H1 (cell line): Measurements from ENCODE around the gene BCL2L11. TPM values are rescaled to one million over a fixed set of nuclear protein-coding genes. Genes with fewer than 3 reads are reported as not detected.

Experiments
- CTCF ChIA-PET: fragments of 300-600 bp; sonication (Branson Sonifier 250); formaldehyde crosslinking; loops from one replicate; lab custom pipeline; 2021; ENCODE audit not compliant: partially characterized antibody; lab: Charles Lee
- POLR2A ChIA-PET: fragments of 300-600 bp; sonication (Branson Sonifier 250); formaldehyde crosslinking; loops from one replicate; lab custom pipeline; 2021; ENCODE audit warnings: inconsistent platforms; ENCODE audit not compliant: partially characterized antibody; lab: Charles Lee
- DNase-seq, 2 experiments: peaks; one replicate each; pipeline versions ENCODE4 v3.0.0 to v3.0.0-alpha.2; 2010 to 2022; ENCODE audit warnings: low spot score in 2 of 2, low read depth in 1 of 2, mixed read lengths in 1 of 2
- FAIRE-seq: peaks from 2 replicates; lab custom pipeline; 2011; peaks lifted over from hg19 to GRCh38; lab: Jason Lieb, UNC
- H2AFZ ChIP-seq: 2 replicates; pipeline ENCODE4 v1.8.1; 2012; ENCODE audit warnings: low read length, inconsistent platforms
- H2AK5ac ChIP-seq: 2 replicates; pipeline ENCODE4 v1.6.1; 2013; ENCODE audit warnings: low read depth, low read length
- H2BK120ac ChIP-seq: replicated peaks from 2 replicates; pipeline ENCODE3; 2013; ENCODE audit warnings: low read depth, low read length, inconsistent platforms
- H2BK12ac ChIP-seq: 2 replicates; pipeline ENCODE4 v1.6.1; 2013; ENCODE audit warnings: low read depth, low read length
- H2BK15ac ChIP-seq: 2 replicates; pipeline ENCODE4 v1.6.1; 2013; ENCODE audit warnings: low read length
- H2BK20ac ChIP-seq: 2 replicates; pipeline ENCODE4 v1.6.1; 2013; ENCODE audit warnings: low read length
- H2BK5ac ChIP-seq: 2 replicates; pipeline ENCODE4 v1.6.1; 2013; ENCODE audit warnings: low read depth, low read length
- H3K14ac ChIP-seq: 2 replicates; pipeline ENCODE4 v1.6.1; 2013; ENCODE audit warnings: inconsistent platforms; ENCODE audit not compliant: insufficient read length
- H3K18ac ChIP-seq: 2 replicates; pipeline ENCODE4 v1.6.1; 2013; ENCODE audit warnings: low read length; ENCODE audit errors: extremely low read depth
- H3K23ac ChIP-seq: 2 replicates; pipeline ENCODE4 v1.6.1; 2013; ENCODE audit warnings: inconsistent platforms; ENCODE audit not compliant: insufficient read length
- H3K23me2 ChIP-seq: 2 replicates; pipeline ENCODE4 v1.6.1; 2013; ENCODE audit warnings: low read depth, low read length
- H3K27ac ChIP-seq: 2 replicates; pipeline ENCODE4 v1.6.1; 2011; ENCODE audit warnings: low read depth, low read length, inconsistent platforms
- H3K27me3 ChIP-seq, 4 experiments: replicated peaks in 1 of 4; 1 replicate in 1 of 4; 2 replicates in 3 of 4; pipeline versions ENCODE4 v1.6.1 to v1.8.1; 2011 to 2013; ENCODE audit warnings: low read length in 3 of 4, mild to moderate bottlenecking in 3 of 4, inconsistent platforms in 2 of 4, mixed read lengths in 2 of 4, moderate library complexity in 1 of 4; ENCODE audit not compliant: control insufficient read depth in 3 of 4, insufficient read depth in 3 of 4; ENCODE audit errors: extremely low read depth in 1 of 4
- H3K36me3 ChIP-seq, 4 experiments: 2 replicates each; pipeline versions ENCODE4 v1.6.1 to v1.8.1; 2011 to 2013; ENCODE audit warnings: mild to moderate bottlenecking in 4 of 4, low read length in 3 of 4, moderate library complexity in 2 of 4, control low read depth in 1 of 4, inconsistent platforms in 1 of 4; ENCODE audit not compliant: insufficient read depth in 4 of 4, control insufficient read depth in 2 of 4
- H3K4ac ChIP-seq: replicated peaks from 2 replicates; pipeline ENCODE3; 2013; ENCODE audit warnings: low read length, low read depth, mixed read lengths, inconsistent platforms; ENCODE audit not compliant: insufficient read length
- H3K4me1 ChIP-seq, 4 experiments: replicated peaks in 1 of 4; 1 replicate in 1 of 4; 2 replicates in 3 of 4; pipeline versions ENCODE4 v1.6.1 to v1.8.1; 2011 to 2013; ENCODE audit warnings: low read length in 3 of 4, inconsistent platforms in 2 of 4, mixed read lengths in 1 of 4; ENCODE audit not compliant: insufficient read depth in 4 of 4, control insufficient read depth in 3 of 4
- H3K4me2 ChIP-seq, 2 experiments: 2 replicates each; pipeline versions ENCODE4 v1.6.1 to v1.8.1; 2011 to 2013; ENCODE audit warnings: low read depth in 2 of 2, low read length in 2 of 2, control low read depth in 1 of 2, inconsistent platforms in 1 of 2, mild to moderate bottlenecking in 1 of 2; ENCODE audit not compliant: insufficient read depth in 1 of 2
- H3K4me3 ChIP-seq, 4 experiments: fragments of 200-600, 300-600 bp in 1 of 4; sonication (generic), shearing (Covaris generic), sonication (Bioruptor Twin) in 1 of 4; 2 replicates each; pipeline versions ENCODE4 v1.5.1 to v1.8.1; 2011 to 2016; ENCODE audit warnings: low read length in 4 of 4, low read depth in 3 of 4, control low read depth in 2 of 4, inconsistent platforms in 2 of 4, mild to moderate bottlenecking in 2 of 4, mixed read lengths in 1 of 4, moderate library complexity in 1 of 4; ENCODE audit not compliant: insufficient read depth in 2 of 4; ENCODE audit errors: extremely low read depth in 1 of 4
- H3K56ac ChIP-seq: replicated peaks from 2 replicates; pipeline ENCODE3; 2013; ENCODE audit warnings: low read depth, mild to moderate bottlenecking, mixed read lengths, low read length, inconsistent platforms; ENCODE audit not compliant: insufficient read length
- H3K79me1 ChIP-seq: 2 replicates; pipeline ENCODE4 v1.6.1; 2013; ENCODE audit warnings: low read depth, low read length, control low read depth
- H3K79me2 ChIP-seq, 2 experiments: 2 replicates each; pipeline versions ENCODE4 v1.6.1 to v1.8.1; 2012 to 2013; ENCODE audit warnings: low read length in 2 of 2, mild to moderate bottlenecking in 2 of 2, inconsistent platforms in 1 of 2; ENCODE audit not compliant: insufficient read depth in 2 of 2, control insufficient read depth in 1 of 2
- H3K9ac ChIP-seq, 4 experiments: replicated peaks in 1 of 4; 1 replicate in 1 of 4; 2 replicates in 3 of 4; pipeline versions ENCODE4 v1.6.1 to v1.8.1; 2011 to 2013; ENCODE audit warnings: low read depth in 3 of 4, low read length in 3 of 4, control low read depth in 2 of 4, mild to moderate bottlenecking in 2 of 4, moderate library complexity in 2 of 4, inconsistent platforms in 1 of 4; ENCODE audit errors: extremely low read depth in 1 of 4
- H3K9me3 ChIP-seq, 2 experiments: 2 replicates each; pipeline versions ENCODE4 v1.6.1 to v1.8.1; 2012 to 2013; ENCODE audit warnings: mild to moderate bottlenecking in 2 of 2, moderate library complexity in 2 of 2, control low read depth in 1 of 2, inconsistent platforms in 1 of 2, low read depth in 1 of 2, low read length in 1 of 2, mixed read lengths in 1 of 2; ENCODE audit not compliant: insufficient read depth in 2 of 2
- H4K20me1 ChIP-seq, 2 experiments: replicated peaks in 1 of 2; 2 replicates each; pipeline versions ENCODE3 to v1.8.1; 2011 to 2013; ENCODE audit warnings: inconsistent platforms in 2 of 2, low read length in 2 of 2, mild to moderate bottlenecking in 1 of 2; ENCODE audit not compliant: insufficient read depth in 2 of 2, control insufficient read depth in 1 of 2
- H4K5ac ChIP-seq: 2 replicates; pipeline ENCODE4 v1.6.1; 2013; ENCODE audit warnings: low read length, low read depth, mixed read lengths, inconsistent platforms; ENCODE audit not compliant: insufficient read length
- H4K8ac ChIP-seq: 2 replicates; pipeline ENCODE4 v1.8.0; 2013; ENCODE audit warnings: mild to moderate bottlenecking, moderate library complexity, low read length, inconsistent platforms; ENCODE audit not compliant: insufficient read depth; ENCODE audit errors: extremely low read depth
- H4K91ac ChIP-seq: replicated peaks from 2 replicates; pipeline ENCODE3; 2013; ENCODE audit warnings: low read length, mixed read lengths, inconsistent platforms; ENCODE audit not compliant: insufficient read length
- ASH2L ChIP-seq: fragments of 200-600, 300-600 bp; sonication (generic); IDR thresholded peaks from one replicate; pipeline ENCODE4 v1.7.1; 2017; ENCODE audit warnings: low read length
- CHD1 ChIP-seq: IDR thresholded peaks from 2 replicates; pipeline ENCODE4 v1.6.1; 2012; ENCODE audit warnings: low read depth, low read length, improper control_type of control experiment
- E2F6 ChIP-seq: IDR thresholded peaks from 2 replicates; pipeline ENCODE4 v1.6.1; 2012; ENCODE audit warnings: inconsistent platforms
- EP300 ChIP-seq, 2 experiments: IDR thresholded peaks; 1 replicate in 1 of 2; 2 replicates in 1 of 2; pipeline ENCODE4 v1.6.1; 2011 to 2012; ENCODE audit warnings: low read depth in 2 of 2, low read length in 2 of 2, mild to moderate bottlenecking in 2 of 2, borderline replicate concordance in 1 of 2, inconsistent platforms in 1 of 2, moderate library complexity in 1 of 2
- EZH2 ChIP-seq: fragments of 200-600 bp; sonication (generic); IDR thresholded peaks from 2 replicates; pipeline ENCODE4 v1.7.1; 2012; ENCODE audit warnings: low read depth, mild to moderate bottlenecking, moderate library complexity, low read length, inconsistent platforms; ENCODE audit not compliant: severe bottlenecking
- HDAC6 ChIP-seq: IDR thresholded peaks from one replicate; pipeline ENCODE4 v1.7.1; 2012; ENCODE audit warnings: low read depth, mild to moderate bottlenecking, inconsistent platforms, low read length, moderate library complexity
- JUN ChIP-seq: IDR thresholded peaks from 2 replicates; pipeline ENCODE4 v1.6.1; 2011; ENCODE audit warnings: low read depth, mild to moderate bottlenecking, improper control_type of control experiment, low read length
- KDM4A ChIP-seq: IDR thresholded peaks from one replicate; pipeline ENCODE4 v1.7.1; 2012; ENCODE audit warnings: low read depth, mild to moderate bottlenecking, moderate library complexity, low read length, inconsistent platforms; ENCODE audit not compliant: severe bottlenecking
- NANOG ChIP-seq: IDR thresholded peaks from 2 replicates; pipeline ENCODE4 v1.6.1; 2011; ENCODE audit warnings: low read length, low read depth, mild to moderate bottlenecking, inconsistent platforms; ENCODE audit not compliant: insufficient read depth, poor library complexity, severe bottlenecking
- RAD21 ChIP-seq, 2 experiments: IDR thresholded peaks in 1 of 2; conservative IDR thresholded peaks in 1 of 2; 2 replicates each; pipeline ENCODE4 v1.6.1; 2011; ENCODE audit warnings: low read depth in 2 of 2, low read length in 2 of 2, improper control_type of control experiment in 1 of 2, inconsistent platforms in 1 of 2, mild to moderate bottlenecking in 1 of 2, moderate library complexity in 1 of 2
- RXRA ChIP-seq: IDR thresholded peaks from 2 replicates; pipeline ENCODE4 v1.6.1; 2011; ENCODE audit warnings: low read depth, mild to moderate bottlenecking, low read length, moderate library complexity; ENCODE audit not compliant: insufficient read depth
- SP4 ChIP-seq: IDR thresholded peaks from 2 replicates; pipeline ENCODE4 v1.6.1; 2012; ENCODE audit warnings: low read length, inconsistent platforms
- TBP ChIP-seq: IDR thresholded peaks from 2 replicates; pipeline ENCODE4 v1.6.1; 2011; ENCODE audit warnings: low read depth, low read length, improper control_type of control experiment
- WGBS, 2 experiments: shearing (Covaris generic) in 1 of 2; methylation state at CpG; one replicate each; pipeline versions ENCODE4 v1.1.6 to v1.1.7; 2013 to 2015; ENCODE audit warnings: low lambda C conversion rate in 2 of 2, mixed read lengths in 2 of 2, inconsistent platforms in 1 of 2, low coverage in 1 of 2, missing lambda C conversion rate in 1 of 2; ENCODE audit not compliant: insufficient replicate concordance in 2 of 2, insufficient coverage in 1 of 2, insufficient read length in 1 of 2; ENCODE audit errors: extremely low coverage in 1 of 2, missing lambda C conversion rate in 1 of 2; 5-methylcytosine and 5-hydroxymethylcytosine counted together
- polyA plus RNA-seq, 7 experiments: library from polyadenylated mRNA; depleted of rRNA in 3 of 7; stranded (reverse) in 5 of 7; unstranded in 2 of 7; fragments of >200 nt in 5 of 7; fragments of 200-250 nt in 2 of 7; gene quantifications; 1 replicate in 5 of 7; 2 replicates in 1 of 7; 4 replicates in 1 of 7; pipeline versions ENCODE4 v1.2.1 to v1.2.3, GENCODE V29; 2011 to 2013; ENCODE audit warnings: missing spikeins in 2 of 7, mixed read lengths in 2 of 7
- total RNA-seq: library from RNA; stranded (reverse); fragmentation: NEBNext Ultra II Directional; extraction: Animal tissue kit (Norgen Biotek cat#: 25700); gene quantifications from 2 replicates; pipeline ENCODE4 v1.2.1, GENCODE V29; 2021

The BCL2L11 gene
- total and polyA plus RNA-seq, 2 of the 8 experiments (the other 6 are each of a cell fraction or from before 2014, with no cell fraction given), result 7.5 to 22.9 TPM

GRCh38 chr2:111175615-111176014, 54.9 kb downstream of the BCL2L11 start:
- H3K9me3 ChIP-seq, result no peaks in the 10 kb centered on the region
- H3K4ac ChIP-seq, result no peak overlapping the region
- H3K36me3 ChIP-seq, result no peaks in the 10 kb centered on the region; a peak in 1 of 8 replicates
- H3K23me2 ChIP-seq, result no peaks in the 10 kb centered on the region
- no peak overlapping the region for H3K18ac ChIP-seq
- no peak overlapping the region for H3K4me3 ChIP-seq
- peaks cover 0 to 10% (median under 1%) of the 10 kb centered on the region in 4 experiments; a peak in 4 of 7 replicates for H3K4me1 ChIP-seq
- CTCF ChIA-PET, result no interaction called here
- no peak overlapping the region for H3K4me2 ChIP-seq
- POLR2A ChIA-PET, result interaction anchor here (1.2 kb wide), 1 partner anchor 9 kb away, joined by 3 read pairs; no protein-coding TSS in a partner anchor
- no peak overlapping the region for H3K23ac ChIP-seq
- no peak overlapping the region for H4K5ac ChIP-seq
- H4K20me1 ChIP-seq, result no peaks in the 10 kb centered on the region
- whole genome bisulfite sequencing, 2 experiments, result 91% methylated on average over 4 of the region's 4 CpGs; no CpG with 5 or more reads in 1 of the 2 experiments
- H2BK15ac ChIP-seq, result no peak overlapping the region
- H4K91ac ChIP-seq, result no peak overlapping the region
- no peak overlapping the region for H2BK20ac ChIP-seq
- no peak for DNase-seq
- H3K27me3 ChIP-seq, result peaks cover 0 to 3% (median 0%) of the 10 kb centered on the region in 4 experiments; a peak in 2 of 7 replicates
- H3K56ac ChIP-seq, result no peak overlapping the region
- H4K8ac ChIP-seq, result no peak overlapping the region
- FAIRE-seq, result no peak
- no peak overlapping the region for H3K27ac ChIP-seq
- no peaks in the 10 kb centered on the region for H3K79me2 ChIP-seq
- H2AK5ac ChIP-seq, result no peak overlapping the region
- no peaks in the 10 kb centered on the region; the same call in 1 of the 2 replicates for H3K79me1 ChIP-seq
- H2BK5ac ChIP-seq, result no peak overlapping the region
- no peak overlapping the region for H2AFZ ChIP-seq
- no peak overlapping the region for H2BK120ac ChIP-seq
- no peak overlapping the region for H2BK12ac ChIP-seq
- no peak overlapping the region for H3K9ac ChIP-seq
- no peak overlapping the region for H3K14ac ChIP-seq
- TF ChIP-seq TBP, result no peak
- TF ChIP-seq EP300 (IDR thresholded peaks at IDR 0.05; ENCODE audit: borderline replicate concordance in 1 of 2, low read depth in 2 of 2, low read length in 2 of 2), result no peak
- TF ChIP-seq KDM4A, result no peak
- no peak for TF ChIP-seq JUN
- TF ChIP-seq ASH2L, result no peak
- no peak for TF ChIP-seq HDAC6
- TF ChIP-seq E2F6, result no peak
- TF ChIP-seq NANOG, result no peak
- no peak for TF ChIP-seq RXRA
- no peak for TF ChIP-seq RAD21 (IDR thresholded peaks at IDR 0.05 in 1 of 2, conservative IDR thresholded peaks at IDR 0.05 in 1 of 2; ENCODE audit: low read depth in 2 of 2, low read length in 2 of 2)
- no peak for TF ChIP-seq CHD1
- TF ChIP-seq EZH2, result no peak
- no peak for TF ChIP-seq SP4
